Measurements from ENCODE around the gene BMPER.
"Not testable (repeated sequence)": the region's sequence is repeated elsewhere in the genome, so short reads cannot be mapped to it uniquely, and the experiment has no call there.

Gene BMPER

DNA sequence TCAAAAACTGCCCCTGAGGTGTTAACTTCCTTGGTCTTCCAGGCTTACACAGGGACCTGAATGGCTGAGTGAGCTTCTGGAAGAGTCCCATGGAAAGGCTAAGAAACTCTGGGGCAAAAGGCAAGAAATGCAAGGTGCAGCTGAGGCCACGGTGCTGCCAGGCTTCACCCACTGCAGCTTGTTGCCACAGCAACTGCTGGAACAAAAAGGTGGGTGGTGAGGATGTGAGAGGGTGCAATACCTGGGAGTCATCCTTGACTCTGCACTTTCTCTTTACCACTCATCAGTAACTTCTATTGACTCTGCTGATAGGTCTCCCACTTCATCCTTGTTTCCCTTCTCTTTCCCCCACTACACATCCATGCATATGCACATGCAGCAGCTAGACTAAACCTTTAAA lies 258.6 kb downstream of the BMPER start:
- in situ Hi-C loops (cut with HindIII; ENCODE audit: low sequenced_read_pairs): no loop called here

DNA sequence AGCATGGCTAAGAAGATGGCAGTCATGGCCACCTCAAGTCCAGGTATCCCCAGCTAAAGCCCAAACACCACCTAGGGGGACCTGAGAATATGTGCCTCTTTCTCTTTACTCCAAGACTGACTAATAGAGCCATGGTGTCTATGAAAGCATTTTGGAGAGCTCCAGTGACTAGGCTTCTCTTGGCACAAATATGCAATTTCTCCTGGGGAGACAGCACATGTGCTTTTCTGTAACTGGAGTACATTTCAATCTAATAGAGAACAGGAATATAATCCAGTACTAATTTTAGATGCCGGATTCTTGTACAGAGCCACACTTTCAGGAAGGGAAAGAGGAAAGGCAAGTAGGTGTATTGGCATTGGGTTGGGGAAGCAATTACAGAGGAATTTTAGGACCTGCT lies 260.1 kb downstream of the BMPER start:
- in situ Hi-C loops (cut with HindIII; ENCODE audit: low sequenced_read_pairs): no loop called here

DNA sequence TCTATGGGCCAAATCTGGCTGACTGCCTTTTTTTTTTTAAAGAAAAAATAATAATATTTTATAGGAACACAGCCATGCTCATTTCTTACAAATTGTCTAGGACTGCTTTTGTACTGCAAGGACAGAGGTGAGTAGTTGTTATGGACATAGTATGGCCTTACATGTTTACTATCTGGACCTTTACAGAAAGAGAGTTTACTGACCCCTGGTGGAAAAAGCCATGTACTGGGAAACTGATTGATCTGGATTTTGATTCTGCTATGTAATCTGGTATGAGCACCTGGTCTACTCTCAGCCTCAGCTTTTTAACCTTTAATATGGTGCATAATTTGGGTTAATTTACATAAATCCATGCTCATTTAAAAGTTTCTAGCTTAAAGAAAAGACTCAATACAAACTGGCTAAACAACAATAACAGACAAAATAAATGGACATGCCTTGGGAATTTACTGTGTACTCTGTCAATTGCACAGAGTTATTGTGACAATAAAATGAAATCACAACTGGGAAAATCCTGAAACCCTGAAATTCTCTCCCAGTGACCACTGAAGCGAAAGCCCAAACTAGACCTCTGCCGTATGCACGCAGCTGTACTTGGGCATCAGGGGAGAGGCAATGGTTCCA lies 260.7 kb downstream of the BMPER start:
- in situ Hi-C loops (cut with HindIII; ENCODE audit: low sequenced_read_pairs): no loop called here

DNA sequence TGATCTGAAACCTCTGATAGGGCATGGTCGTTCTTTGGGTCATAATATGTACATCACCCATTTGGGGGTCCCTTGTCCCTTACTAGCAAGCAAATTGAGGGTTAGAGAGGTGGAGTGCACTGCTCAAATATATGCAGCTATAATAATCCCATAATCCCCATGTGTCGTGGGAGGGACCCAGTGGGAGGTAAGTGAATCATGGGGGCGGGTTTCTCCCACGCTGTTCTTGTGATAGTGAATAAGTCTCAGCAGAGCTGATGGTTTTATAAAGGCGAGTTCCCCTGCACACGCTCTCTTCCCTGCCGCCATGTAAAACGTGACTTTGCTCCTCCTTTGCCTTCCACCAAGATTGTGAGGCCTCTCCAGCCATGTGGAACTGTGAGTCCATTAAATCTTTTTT lies 262.7 kb downstream of the BMPER start:
- in situ Hi-C loops (cut with HindIII; ENCODE audit: low sequenced_read_pairs): no loop called here

DNA sequence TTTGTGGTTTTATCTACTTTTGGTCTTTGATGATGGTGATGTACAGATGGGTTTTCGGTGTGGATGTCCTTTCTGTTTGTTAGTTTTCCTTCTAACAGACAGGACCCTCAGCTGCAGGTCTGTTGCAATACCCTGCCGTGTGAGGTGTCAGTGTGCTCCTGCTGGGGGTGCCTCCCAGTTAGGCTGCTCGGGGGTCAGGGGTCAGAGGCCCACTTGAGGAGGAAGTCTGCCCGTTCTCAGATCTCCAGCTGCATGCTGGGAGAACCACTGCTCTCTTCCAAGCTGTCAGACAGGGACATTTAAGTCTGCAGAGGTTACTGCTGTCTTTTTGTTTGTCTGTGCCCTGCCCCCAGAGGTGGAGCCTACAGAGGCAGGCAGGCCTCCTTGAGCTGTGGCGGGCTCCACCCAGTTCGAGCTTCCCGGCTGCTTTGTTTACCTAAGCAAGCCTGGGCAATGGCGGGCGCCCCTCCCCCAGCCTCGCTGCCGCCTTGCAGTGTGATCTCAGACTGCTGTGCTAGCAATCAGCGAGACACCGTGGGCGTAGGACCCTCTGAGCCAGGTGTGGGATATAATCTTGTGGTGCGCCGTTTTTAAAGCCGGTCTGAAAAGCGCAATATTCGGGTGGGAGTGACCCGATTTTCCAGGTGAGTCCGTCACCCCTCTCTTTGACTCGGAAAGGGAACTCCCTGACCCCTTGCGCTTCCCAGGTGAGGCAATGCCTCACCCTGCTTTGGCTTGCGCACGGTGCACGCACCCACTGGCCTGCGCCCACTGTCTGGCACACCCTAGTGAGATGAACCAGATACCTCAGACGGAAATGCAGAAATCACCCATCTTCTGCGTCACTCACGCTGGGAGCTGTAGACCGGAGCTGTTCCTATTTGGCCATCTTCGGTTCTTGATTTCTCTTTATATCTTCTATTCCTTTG lies 269.6 kb downstream of the BMPER start:
- in situ Hi-C loops (cut with HindIII; ENCODE audit: low sequenced_read_pairs): not testable (repeated sequence)

DNA sequence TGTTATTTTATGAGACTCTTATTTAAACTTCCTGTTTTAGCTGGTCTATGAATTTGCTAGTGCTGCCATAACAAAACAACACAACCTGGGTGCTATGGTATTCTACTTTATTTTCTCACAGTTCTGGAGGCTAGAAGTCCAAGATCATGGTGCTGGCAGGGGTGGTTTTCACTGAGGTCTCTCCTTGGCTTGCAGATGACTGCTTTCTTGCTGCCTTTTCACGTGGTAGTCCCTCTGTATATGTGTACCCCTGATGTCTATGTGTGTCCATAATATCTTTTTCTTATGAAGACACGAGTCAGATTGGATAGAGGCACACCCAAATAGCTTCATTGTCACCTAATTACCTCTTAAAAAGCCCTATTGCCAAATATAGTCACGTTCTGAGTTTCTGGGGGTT lies 270.5 kb downstream of the BMPER start:
- in situ Hi-C loops (cut with HindIII; ENCODE audit: low sequenced_read_pairs): no loop called here

DNA sequence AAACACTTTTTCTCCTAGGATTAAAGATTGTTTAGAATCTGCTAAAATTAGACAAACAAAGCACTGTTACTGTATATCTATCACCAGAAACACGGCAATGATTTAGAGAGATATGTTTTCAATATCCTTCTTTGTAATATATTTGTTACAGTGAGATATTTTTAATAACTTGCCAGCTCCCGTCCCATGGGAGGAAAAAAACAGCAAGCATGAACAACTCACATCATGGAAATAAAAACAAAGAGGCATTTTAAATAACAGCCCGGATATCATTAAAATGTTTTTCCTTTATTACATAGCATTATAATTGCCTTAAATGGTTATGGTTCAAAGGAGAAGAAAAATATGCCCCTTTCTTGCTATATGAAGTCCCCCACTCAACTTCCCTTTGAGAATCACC lies 272.1 kb downstream of the BMPER start:
- in situ Hi-C loops (cut with HindIII; ENCODE audit: low sequenced_read_pairs): no loop called here

DNA sequence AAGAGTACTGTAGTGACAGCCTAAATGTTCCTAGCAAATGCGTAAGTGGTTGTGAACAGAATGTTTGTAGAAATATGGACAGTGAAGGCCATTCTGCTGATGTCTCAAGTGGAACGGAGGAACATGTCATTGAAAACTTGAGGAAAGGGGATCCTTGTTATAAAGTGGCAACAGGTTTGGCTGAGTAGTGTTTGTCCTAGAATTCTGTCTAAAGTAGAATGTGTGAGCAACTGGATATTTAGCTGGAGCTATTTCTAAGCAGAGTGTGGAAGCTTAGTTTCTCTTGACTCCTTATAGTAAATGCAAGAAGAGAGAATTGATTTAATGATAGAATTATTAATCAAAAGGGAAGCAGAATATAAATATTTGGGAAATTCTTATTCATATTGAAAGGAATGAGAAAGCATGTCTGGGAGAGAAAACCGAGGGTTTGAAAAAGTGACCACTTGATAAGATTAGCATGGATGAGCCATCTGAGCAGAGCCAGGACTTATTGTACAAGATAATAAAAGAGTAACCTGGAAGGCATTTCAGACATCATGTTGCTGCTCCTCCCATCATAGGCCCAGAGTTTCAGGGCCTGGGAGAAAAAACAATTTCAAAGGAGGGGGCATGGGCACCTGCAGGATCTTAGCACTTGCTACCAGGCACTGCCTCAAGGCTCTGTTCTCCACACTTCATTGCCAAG lies 276.1 kb downstream of the BMPER start:
- in situ Hi-C loops (cut with HindIII; ENCODE audit: low sequenced_read_pairs): loop anchor here (5.0 kb wide), 1 partner anchor 56 kb away; no protein-coding TSS in a partner anchor

DNA sequence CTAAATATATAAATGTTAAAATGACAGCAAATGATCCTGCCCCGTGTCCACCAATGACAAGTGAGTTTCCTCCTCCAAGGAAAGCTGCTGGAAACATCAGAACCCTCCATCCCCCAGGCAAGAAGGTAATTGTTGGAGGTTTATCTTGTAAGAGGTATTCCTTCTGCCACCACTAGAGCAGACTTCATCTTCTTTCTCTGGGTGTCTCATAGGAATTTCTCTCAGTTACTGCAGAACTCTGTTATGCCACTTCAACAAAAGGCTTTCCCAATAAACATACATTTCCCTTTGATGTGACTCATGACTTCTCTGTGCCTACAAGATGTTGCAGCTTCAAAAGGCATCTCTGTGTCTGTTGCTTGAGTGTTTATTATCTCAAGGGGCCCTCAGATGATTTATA lies 279.1 kb downstream of the BMPER start:
- in situ Hi-C loops (cut with HindIII; ENCODE audit: low sequenced_read_pairs): loop anchor here (5.0 kb wide), 1 partner anchor 53 kb away; no protein-coding TSS in a partner anchor

DNA sequence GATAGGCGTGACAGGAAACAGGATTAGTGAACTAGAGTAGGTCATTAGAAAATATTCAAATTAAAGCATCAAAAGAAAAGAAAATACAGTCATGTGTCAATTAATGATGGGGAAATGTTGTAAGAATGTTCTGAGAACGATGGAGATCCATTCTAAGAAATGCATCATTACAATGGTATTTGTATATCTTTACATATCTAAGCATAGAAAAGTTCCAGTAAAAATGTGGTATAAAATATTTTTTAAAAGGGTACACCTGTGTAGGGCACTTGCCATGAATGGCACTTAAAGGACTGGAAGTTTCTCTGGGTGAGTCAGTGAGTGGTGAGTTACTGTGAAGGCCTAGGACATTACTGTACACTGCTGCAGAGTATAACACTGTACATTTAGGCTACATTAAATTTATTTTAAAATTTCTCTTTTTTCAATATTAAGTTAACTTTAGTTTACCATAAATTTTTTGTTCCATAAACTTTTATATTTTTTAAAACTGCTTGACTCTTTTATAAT lies 282.5 kb downstream of the BMPER start:
- in situ Hi-C loops (cut with HindIII; ENCODE audit: low sequenced_read_pairs): no loop called here

DNA sequence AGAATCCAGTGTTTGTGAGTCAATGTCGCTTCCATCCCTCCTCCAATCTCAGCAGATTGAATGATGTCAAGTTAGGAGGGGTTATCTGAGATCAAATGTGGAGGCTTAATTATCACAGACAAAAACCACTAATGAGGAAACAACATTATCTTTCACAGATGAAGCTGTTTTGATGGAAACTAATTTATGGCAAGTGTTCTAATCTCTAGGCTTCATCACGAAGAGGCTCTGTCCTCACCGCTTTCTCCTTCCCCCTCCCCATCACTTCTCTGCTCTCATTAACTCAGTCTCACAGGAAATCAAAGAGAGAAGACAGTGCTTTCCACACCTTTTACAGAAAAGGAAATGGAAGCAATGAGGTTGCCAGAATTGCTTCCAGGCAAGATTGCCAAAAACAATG lies 283.7 kb downstream of the BMPER start:
- in situ Hi-C loops (cut with HindIII; ENCODE audit: low sequenced_read_pairs): no loop called here

DNA sequence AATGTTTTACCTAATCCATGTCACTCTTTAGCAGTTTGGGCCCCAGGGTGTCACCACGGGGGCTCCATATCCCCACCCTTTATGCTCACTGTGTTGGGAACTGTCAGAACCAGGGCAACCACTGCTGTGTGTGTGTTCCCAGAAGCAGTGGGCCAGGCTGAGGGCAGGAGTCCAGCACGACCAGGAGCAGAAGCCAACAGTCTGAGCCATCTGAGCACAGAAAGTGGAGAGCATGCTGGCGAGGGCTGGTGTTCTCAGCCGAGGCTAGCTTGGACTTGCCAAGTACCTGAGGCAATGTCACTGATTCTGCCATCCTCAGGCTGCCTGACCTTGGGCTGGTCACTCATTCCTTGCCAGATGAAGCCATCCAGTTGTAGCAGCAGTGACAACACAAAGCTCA lies 285.0 kb downstream of the BMPER start:
- in situ Hi-C loops (cut with HindIII; ENCODE audit: low sequenced_read_pairs): no loop called here

DNA sequence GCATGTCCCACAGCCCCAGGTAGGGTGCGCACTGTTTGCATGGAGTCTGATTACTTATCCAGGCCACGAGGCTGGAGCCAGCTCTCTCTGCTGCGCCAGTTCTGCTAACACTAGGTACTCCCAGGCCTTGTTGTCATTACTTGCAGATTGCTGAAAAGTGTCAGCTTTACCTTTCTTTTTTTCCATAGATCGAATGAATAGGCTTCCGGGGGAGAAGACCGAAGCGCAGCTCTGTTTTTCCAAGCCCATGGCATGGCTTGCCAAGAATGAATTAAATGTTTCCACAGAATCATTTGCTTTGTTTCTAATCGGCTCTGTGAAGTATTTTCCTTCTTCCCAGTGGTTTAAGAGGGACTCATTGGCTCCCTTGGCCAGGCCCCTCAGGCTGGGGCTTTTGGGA lies 285.8 kb downstream of the BMPER start:
- in situ Hi-C loops (cut with HindIII; ENCODE audit: low sequenced_read_pairs): no loop called here

DNA sequence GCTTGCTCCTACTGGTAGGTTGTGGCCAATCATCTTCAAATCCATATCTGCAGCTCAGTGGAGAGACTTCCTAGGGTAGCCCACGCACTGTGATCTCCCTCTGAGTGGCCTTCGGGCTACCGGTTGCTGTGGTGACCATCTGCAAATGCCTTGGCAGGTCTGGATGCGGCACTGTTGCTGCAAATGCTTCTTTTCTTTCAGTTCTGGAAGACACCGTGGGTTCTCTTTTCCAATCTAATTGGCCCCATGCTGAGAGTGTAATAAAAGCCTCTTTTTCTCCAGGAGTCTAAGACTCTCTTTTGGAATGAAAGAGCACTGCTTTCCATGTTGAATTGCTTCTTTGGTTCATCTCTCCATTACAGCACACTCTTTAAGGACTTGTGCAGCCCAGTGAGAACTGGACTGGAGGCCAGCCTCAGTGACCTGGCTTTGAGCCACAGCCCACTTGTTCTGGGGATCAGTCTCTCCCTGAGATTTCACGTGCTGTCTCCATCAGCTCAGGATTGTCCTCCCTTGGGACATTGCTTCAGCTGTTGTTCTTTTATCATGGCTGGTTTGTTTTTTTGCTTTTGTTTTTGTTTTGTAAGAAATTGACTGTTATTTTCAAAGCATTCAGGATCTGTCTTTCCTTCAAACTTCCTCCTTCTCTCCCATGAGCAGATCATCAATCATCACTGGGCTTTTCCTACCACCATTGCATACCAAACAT lies 286.6 kb downstream of the BMPER start:
- in situ Hi-C loops (cut with HindIII; ENCODE audit: low sequenced_read_pairs): no loop called here

DNA sequence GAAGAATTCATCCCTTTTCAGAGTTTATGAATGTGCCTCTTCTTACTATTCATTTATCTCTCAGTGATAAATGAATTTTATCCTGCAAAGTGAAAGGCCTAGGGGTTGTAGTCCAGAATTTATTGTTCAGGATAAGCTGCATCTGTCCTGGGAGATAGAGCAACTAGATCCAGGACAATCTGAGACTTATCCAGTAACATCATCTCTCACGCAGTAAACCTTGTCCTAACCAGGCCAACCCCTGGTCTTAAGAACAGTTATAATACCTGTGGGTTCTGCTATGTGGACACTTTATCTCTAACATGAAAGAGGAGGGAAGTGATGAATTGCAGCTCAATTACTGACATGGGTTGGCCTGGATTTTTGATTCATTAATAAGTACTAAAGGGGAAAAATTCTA lies 287.6 kb downstream of the BMPER start:
- in situ Hi-C loops (cut with HindIII; ENCODE audit: low sequenced_read_pairs): no loop called here

DNA sequence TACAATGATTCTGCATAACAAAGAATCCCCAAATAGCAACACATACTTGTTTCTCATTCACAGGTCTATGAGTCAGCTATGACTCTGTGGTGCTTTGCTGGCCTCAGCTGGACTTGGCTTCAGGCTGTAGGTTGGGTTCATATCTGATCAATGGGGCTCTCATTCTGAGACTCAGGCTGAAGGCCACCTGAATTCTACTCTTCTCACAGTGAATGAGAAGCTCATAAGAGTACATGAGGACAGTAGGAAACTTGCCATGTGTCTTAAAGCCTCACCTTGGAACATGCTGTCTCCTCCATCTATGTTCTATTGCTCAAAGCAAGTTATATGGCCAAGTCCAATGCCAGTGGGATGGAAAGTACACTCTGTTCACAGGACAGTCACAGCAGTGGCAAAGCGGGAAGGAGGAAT lies 292.9 kb downstream of the BMPER start:
- in situ Hi-C loops (cut with HindIII; ENCODE audit: low sequenced_read_pairs): no loop called here
